ENCODE data around the gene STMN1.
"Not testable (repeated sequence)": the region's sequence is repeated elsewhere in the genome, so short reads cannot be mapped to it uniquely, and the experiment has no call there.

GRCh38 chr1:25943511-25943910, 37.3 kb upstream of the STMN1 start:
- TF ChIP-seq CTCF (IDR thresholded peaks at IDR 0.05); E2F1 (CRISPR knock-in tag; IDR thresholded peaks at IDR 0.05); NFYB (CRISPR knock-in tag; conservative IDR thresholded peaks at IDR 0.05; ENCODE audit: low read depth); CREB1 (CRISPR knock-in tag; IDR thresholded peaks at IDR 0.05); ZNF396 (CRISPR knock-in tag; IDR thresholded peaks at IDR 0.05; ENCODE audit: borderline replicate concordance); KAT7 (CRISPR knock-in tag; IDR thresholded peaks at IDR 0.05; ENCODE audit: borderline replicate concordance); USF2 (CRISPR knock-in tag; IDR thresholded peaks at IDR 0.05): not testable (repeated sequence)
